ENCODE data around the gene RALGDS.

GRCh38 chr9:133067006-133067405, 54.0 kb downstream of the RALGDS start:
- TF ChIP-seq, protein P1, sequence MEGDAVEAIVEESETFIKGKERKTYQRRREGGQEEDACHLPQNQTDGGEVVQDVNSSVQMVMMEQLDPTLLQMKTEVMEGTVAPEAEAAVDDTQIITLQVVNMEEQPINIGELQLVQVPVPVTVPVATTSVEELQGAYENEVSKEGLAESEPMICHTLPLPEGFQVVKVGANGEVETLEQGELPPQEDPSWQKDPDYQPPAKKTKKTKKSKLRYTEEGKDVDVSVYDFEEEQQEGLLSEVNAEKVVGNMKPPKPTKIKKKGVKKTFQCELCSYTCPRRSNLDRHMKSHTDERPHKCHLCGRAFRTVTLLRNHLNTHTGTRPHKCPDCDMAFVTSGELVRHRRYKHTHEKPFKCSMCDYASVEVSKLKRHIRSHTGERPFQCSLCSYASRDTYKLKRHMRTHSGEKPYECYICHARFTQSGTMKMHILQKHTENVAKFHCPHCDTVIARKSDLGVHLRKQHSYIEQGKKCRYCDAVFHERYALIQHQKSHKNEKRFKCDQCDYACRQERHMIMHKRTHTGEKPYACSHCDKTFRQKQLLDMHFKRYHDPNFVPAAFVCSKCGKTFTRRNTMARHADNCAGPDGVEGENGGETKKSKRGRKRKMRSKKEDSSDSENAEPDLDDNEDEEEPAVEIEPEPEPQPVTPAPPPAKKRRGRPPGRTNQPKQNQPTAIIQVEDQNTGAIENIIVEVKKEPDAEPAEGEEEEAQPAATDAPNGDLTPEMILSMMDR (IDR thresholded peaks at IDR 0.05): no peak
- no peak for TF ChIP-seq POLR2AphosphoS5 (IDR thresholded peaks at IDR 0.05; ENCODE audit: low read depth, low read length)
